Heart right ventricle (tissue), 16 donors: ENCODE data around the gene GRM8. TPM values are rescaled to one million over a fixed set of nuclear protein-coding genes. Genes with fewer than 3 reads are reported as not detected.
A peak's percentile ranks its signal among the peaks of the same experiment; 100 is the strongest.

Experiments
- ATAC-seq, 8 donors: fragments of 200-7000 bp; cut with Tn5 transposase; one replicate each; pipeline ENCODE4 v1.9.1; 2020; ENCODE audit warnings: mild to moderate bottlenecking in 8 of 8, moderate library complexity in 8 of 8, moderate number of reproducible peaks in 1 of 8
- DNase-seq, 2 donors: peaks; one replicate each; pipeline ENCODE4 v3.0.0-alpha.2; 2020
- H3K27ac ChIP-seq, 10 donors: fragments of 200-600 bp; sonication (generic) in 2 of 10; one replicate each; pipeline versions ENCODE4 v1.5.0 to v1.8.0; 2020 to 2022; ENCODE audit warnings: mild to moderate bottlenecking in 3 of 10
- H3K27me3 ChIP-seq, 7 donors: fragments of 200-600 bp; one replicate each; pipeline ENCODE4 v1.8.0; 2021 to 2022; ENCODE audit warnings: mild to moderate bottlenecking in 2 of 7
- H3K36me3 ChIP-seq, 9 donors: fragments of 200-600 bp; sonication (generic) in 1 of 9; one replicate each; pipeline versions ENCODE4 v1.5.0 to v1.8.0; 2020 to 2022; ENCODE audit warnings: mild to moderate bottlenecking in 2 of 9
- H3K4me1 ChIP-seq, 9 donors: fragments of 200-600 bp; sonication (generic) in 1 of 9; one replicate each; pipeline versions ENCODE4 v1.5.0 to v1.8.0; 2020 to 2022; ENCODE audit warnings: mild to moderate bottlenecking in 4 of 9
- H3K4me3 ChIP-seq, 10 donors: fragments of 200-600 bp; sonication (generic) in 2 of 10; one replicate each; pipeline versions ENCODE4 v1.5.0 to v1.8.0; 2020 to 2022; ENCODE audit warnings: mild to moderate bottlenecking in 7 of 10, moderate library complexity in 2 of 10
- H3K9me3 ChIP-seq, 11 donors: fragments of 200-600 bp in 10 of 11; sonication (generic) in 2 of 11; one replicate each; pipeline versions ENCODE4 v1.5.0 to v1.8.0; 2013 to 2022; ENCODE audit warnings: mild to moderate bottlenecking in 2 of 11, control low read depth in 1 of 11, moderate library complexity in 1 of 11
- WGBS, 2 donors: extraction: QIAGEN DNeasy Blood & Tissue Kit; methylation state at CpG; one replicate each; pipeline ENCODE4 v1.1.7; 2013; ENCODE audit warnings: inconsistent platforms in 1 of 2; 5-methylcytosine and 5-hydroxymethylcytosine counted together
- intact Hi-C, 10 donors: fragments of 100-400 bp; cut with DNase I; formaldehyde crosslinking; loops; one replicate each; pipeline versions ENCODE4 v1.11.1 to v1.14.2; 2022
- polyA plus RNA-seq, 2 donors: library from polyadenylated mRNA; stranded (reverse); fragments of 200-250 nt; gene quantifications; one replicate each; pipeline ENCODE4 v1.2.3, GENCODE V29; 2013
- total RNA-seq, 10 donors: library from RNA; stranded (reverse); fragmentation: NEBNext Ultra II Directional in 3 of 10; extraction: Animal tissue kit (Norgen Biotek cat#: 25700) in 3 of 10; gene quantifications; one replicate each; pipeline versions ENCODE4 v1.2.1 to v1.2.4, GENCODE V29; 2021 to 2023
- TF ChIP-seq, protein P1 (sequence below), 9 donors: fragments of 200-600 bp; sonication (generic) in 2 of 9; IDR thresholded peaks; one replicate each; pipeline versions ENCODE4 v1.5.0 to v1.8.0; 2021 to 2022; ENCODE audit warnings: antibody characterized with exemption in 9 of 9, mild to moderate bottlenecking in 5 of 9, moderate library complexity in 1 of 9
- donor health status: Arrhythmogenic right ventricular cardiomyopathy.
- donor health status: ischemic (EF 13 %, LVEDD 7.1; RV severe dilation, severe dysfunction).
- donor health status: healthy with polysubstance abuse.
- donor health status: DM: no; HTN: yes; CAD: no.
- donor health status: DM: no; HTN: no; CAD: no.
- donor health status: ischemic (EF 25% LVEDD 6.9; RV normal size, moderate dysfunction).
- donor health status: ischemic (EF 25% LVEDD 5.7; RV mildly dilated, moderate dysfunction).
- donor health status: healthy.
- donor health status: DM: yes; HTN: yes; CAD: no.
- donor health status: Ischemic cardiomyopathy.
- donor health status: ischemic (EF 35%, LVEDD 5.7; RV mildly dilated, moderate dysfunction).
- donor health status: nonischemic (EF 11% LVEDD 7.7; RV severe dilation, severe dysfunction).
- donor health status: DM: yes; HTN: yes; CAD: no.
- donor health status: PGD.
- donor health status: ischemic (EF 29% LVEDD 5.4; RV normal size, mild dysfunction).
- donor health status: nonischemic (EF 23%, LVEDD 6.1; RV moderate dilation, normal function).

The GRM8 gene
- total and polyA plus RNA-seq, 12 donors = 0.13 to 0.68 (median 0.34) TPM; not detected in 5

DNA sequence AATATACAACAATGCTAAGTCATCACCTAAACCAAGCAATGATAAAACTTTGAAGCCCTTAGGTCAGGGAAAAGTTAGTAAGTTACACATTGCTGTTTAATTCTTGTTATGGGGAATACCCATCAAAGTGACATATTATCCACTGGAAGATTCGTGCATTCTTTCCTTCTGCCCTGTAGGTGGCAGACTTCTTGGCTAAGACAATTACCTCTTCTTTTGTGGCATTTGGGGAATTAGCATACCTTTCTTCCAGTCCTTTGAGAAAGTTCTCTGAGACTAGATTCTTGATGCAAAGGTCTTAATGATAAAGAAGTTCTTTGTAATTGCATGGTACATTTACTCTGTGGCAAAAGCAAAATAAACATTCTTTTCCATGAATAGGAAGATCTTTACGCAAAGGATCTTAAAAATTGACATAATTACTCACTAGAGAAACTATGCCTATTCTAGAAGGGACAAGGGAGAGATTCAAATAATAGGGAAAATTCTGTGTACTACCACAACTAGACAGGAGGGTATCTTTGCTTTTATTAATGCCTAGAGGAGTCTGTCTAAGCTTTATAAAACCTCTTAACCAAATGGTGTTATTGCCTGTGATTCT is 395.9 kb downstream of the GRM8 start:
- peaks cover 0 to 6% (median 0%) of the 10 kb centered on the region in 7 donors for H3K27me3 ChIP-seq
- H3K36me3 ChIP-seq = no peaks in the 10 kb centered on the region
- no peak for DNase-seq
- ATAC-seq = no peak
- no peak overlapping the region for H3K27ac ChIP-seq
- 53 to 57% methylated on average over 2 of the region's 2 CpGs for WGBS, 2 donors
- intact Hi-C loops = loop anchor here in 1 of 10 donors (5.0 kb wide), 1 partner anchor 396 kb away; the partner anchor contains the start of gene GRM8
- TF ChIP-seq, protein P1, sequence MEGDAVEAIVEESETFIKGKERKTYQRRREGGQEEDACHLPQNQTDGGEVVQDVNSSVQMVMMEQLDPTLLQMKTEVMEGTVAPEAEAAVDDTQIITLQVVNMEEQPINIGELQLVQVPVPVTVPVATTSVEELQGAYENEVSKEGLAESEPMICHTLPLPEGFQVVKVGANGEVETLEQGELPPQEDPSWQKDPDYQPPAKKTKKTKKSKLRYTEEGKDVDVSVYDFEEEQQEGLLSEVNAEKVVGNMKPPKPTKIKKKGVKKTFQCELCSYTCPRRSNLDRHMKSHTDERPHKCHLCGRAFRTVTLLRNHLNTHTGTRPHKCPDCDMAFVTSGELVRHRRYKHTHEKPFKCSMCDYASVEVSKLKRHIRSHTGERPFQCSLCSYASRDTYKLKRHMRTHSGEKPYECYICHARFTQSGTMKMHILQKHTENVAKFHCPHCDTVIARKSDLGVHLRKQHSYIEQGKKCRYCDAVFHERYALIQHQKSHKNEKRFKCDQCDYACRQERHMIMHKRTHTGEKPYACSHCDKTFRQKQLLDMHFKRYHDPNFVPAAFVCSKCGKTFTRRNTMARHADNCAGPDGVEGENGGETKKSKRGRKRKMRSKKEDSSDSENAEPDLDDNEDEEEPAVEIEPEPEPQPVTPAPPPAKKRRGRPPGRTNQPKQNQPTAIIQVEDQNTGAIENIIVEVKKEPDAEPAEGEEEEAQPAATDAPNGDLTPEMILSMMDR (IDR thresholded peaks at IDR 0.05) = peak in 7 of 9 donors; percentile 29 to 59 (median 40)
- no peaks in the 10 kb centered on the region for H3K4me1 ChIP-seq
- no peaks in the 10 kb centered on the region for H3K9me3 ChIP-seq
- H3K4me3 ChIP-seq = no peak overlapping the region

DNA sequence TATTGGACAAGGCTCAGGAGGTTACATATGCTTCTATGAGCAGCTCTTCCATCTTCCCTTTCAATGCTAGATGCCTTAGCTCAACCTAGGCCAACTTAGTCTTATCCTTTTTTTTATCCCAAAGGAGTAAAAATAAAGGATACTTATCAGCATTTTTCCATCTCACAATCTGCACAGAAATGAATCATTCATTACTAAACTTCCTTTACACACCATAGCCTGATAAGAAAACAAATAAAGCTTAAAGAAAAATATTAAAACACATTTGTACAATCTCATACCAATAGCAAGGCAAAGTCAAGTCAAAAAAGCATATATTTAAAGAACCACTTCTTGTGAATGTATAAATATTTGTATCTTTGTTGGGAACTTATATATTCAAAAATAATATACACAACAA is 407.4 kb downstream of the GRM8 start:
- ATAC-seq (no peak), DNase-seq (no peak)
- H3K27ac ChIP-seq = no peak overlapping the region
- no peaks in the 10 kb centered on the region for H3K27me3 ChIP-seq
- H3K4me3 ChIP-seq = no peak overlapping the region
- H3K4me1 ChIP-seq = no peaks in the 10 kb centered on the region
- no peaks in the 10 kb centered on the region for H3K36me3 ChIP-seq
- intact Hi-C loops = no loop called here
- TF ChIP-seq, protein P1 (IDR thresholded peaks at IDR 0.05) = no peak
- H3K9me3 ChIP-seq = no peaks in the 10 kb centered on the region

DNA sequence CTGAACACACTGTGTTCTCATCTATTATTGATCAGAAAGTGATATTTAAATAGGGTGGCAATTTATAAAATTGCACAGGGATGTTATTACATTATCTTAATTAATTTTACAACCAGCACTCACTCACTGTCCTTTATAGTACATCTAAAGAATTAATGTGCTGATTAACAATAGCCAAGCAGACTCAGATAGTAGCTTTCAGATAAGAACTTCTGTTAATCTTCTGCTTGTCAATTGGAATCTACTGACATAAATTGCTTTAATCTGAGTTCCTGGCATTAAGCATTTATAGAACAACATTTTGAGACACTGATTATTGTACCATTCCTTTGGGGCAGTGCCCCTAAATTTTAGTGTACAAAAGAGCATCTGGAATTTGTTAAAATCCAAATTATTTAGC is 408.9 kb downstream of the GRM8 start:
- TF ChIP-seq, protein P1 (IDR thresholded peaks at IDR 0.05) = no peak
- intact Hi-C loops = no loop called here
- Histone ChIP-seq H3K27ac (no peak overlapping the region), H3K4me1 (no peaks in the 10 kb centered on the region), H3K27me3 (no peaks in the 10 kb centered on the region), H3K9me3 (no peaks in the 10 kb centered on the region), H3K36me3 (no peaks in the 10 kb centered on the region), H3K4me3 (no peak overlapping the region)
- ATAC-seq = no peak
- no peak for DNase-seq

DNA sequence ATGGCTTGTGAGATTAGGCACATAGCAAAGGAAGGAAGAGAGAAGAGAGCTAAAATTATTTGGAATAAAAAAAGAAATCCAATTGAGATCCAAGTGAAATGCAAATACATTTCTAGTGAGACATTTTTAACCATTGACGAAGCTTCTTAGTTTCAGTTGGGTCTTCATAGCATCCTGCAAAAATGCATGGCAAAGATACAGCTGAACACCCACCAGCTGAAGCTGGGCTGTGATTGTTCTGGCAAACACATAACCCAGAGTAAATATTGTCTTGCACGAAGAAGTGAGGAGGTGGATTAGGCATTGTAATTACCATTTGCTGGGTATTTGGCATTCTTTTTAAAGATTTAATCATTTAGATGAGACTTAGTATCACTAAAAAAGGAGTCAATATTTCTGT is 409.4 kb downstream of the GRM8 start:
- Histone ChIP-seq H3K9me3 (no peaks in the 10 kb centered on the region), H3K36me3 (no peaks in the 10 kb centered on the region), H3K27ac (no peak overlapping the region), H3K4me3 (no peak overlapping the region), H3K27me3 (no peaks in the 10 kb centered on the region), H3K4me1 (no peaks in the 10 kb centered on the region)
- 49 to 81% methylated on average over 2 of the region's 2 CpGs for WGBS, 2 donors
- no peak for ATAC-seq
- no peak for DNase-seq
- intact Hi-C loops = no loop called here
- TF ChIP-seq, protein P1 (IDR thresholded peaks at IDR 0.05) = no peak
